Heart left ventricle (tissue), 16 donors: Measurements from ENCODE around the gene VCPKMT. TPM values are rescaled to one million over a fixed set of nuclear protein-coding genes. Genes with fewer than 3 reads are reported as not detected.

ENCODE experiments used
- ATAC-seq, 4 donors: fragments of 200-7000 bp; cut with Tn5 transposase; one replicate each; pipeline ENCODE4 v1.9.1; 2020 to 2022; ENCODE audit warnings: moderate library complexity in 4 of 4, mild to moderate bottlenecking in 3 of 4, moderate number of reproducible peaks in 1 of 4
- DNase-seq, 5 donors: peaks; one replicate each; pipeline ENCODE4 v3.0.0-alpha.2; 2020
- H3K27ac ChIP-seq, 12 donors: fragments of 200-600 bp; sonication (generic) in 4 of 12; one replicate each; pipeline versions ENCODE4 v1.5.0 to v1.8.0; 2016 to 2022; ENCODE audit warnings: mild to moderate bottlenecking in 2 of 12
- H3K27me3 ChIP-seq, 9 donors: fragments of 200-600 bp; sonication (generic) in 2 of 9; one replicate each; pipeline versions ENCODE4 v1.5.1 to v1.8.0; 2016 to 2022; ENCODE audit warnings: mild to moderate bottlenecking in 3 of 9
- H3K36me3 ChIP-seq, 9 donors: fragments of 200-600 bp; sonication (generic) in 2 of 9; one replicate each; pipeline versions ENCODE4 v1.5.0 to v1.8.0; 2018 to 2022; ENCODE audit warnings: mild to moderate bottlenecking in 2 of 9
- H3K4me1 ChIP-seq, 12 donors: fragments of 200-600 bp; sonication (generic) in 4 of 12; one replicate each; pipeline versions ENCODE4 v1.5.0 to v1.8.0; 2016 to 2022; ENCODE audit warnings: mild to moderate bottlenecking in 3 of 12
- H3K4me3 ChIP-seq, 12 donors: fragments of 200-600 bp; sonication (generic) in 4 of 12; one replicate each; pipeline versions ENCODE4 v1.5.0 to v1.8.0; 2017 to 2022; ENCODE audit warnings: mild to moderate bottlenecking in 9 of 12, moderate library complexity in 4 of 12
- H3K9me3 ChIP-seq, 12 donors: fragments of 200-600 bp; sonication (generic) in 4 of 12; one replicate each; pipeline versions ENCODE4 v1.5.0 to v1.8.0; 2016 to 2022; ENCODE audit warnings: mild to moderate bottlenecking in 1 of 12
- CTCF ChIP-seq, 12 donors: fragments of 200-600 bp; sonication (generic) in 4 of 12; IDR thresholded peaks; one replicate each; pipeline versions ENCODE4 v1.5.0 to v1.8.0; 2018 to 2022; ENCODE audit warnings: antibody characterized with exemption in 12 of 12, mild to moderate bottlenecking in 5 of 12
- POLR2A ChIP-seq, 2 donors: fragments of 450-650 bp; IDR thresholded peaks; one replicate each; pipeline ENCODE4 v1.6.1; 2017; ENCODE audit warnings: antibody characterized with exemption in 2 of 2, mild to moderate bottlenecking in 2 of 2, moderate library complexity in 2 of 2
- WGBS, 4 donors: extraction: QIAGEN DNeasy Blood & Tissue Kit in 2 of 4; methylation state at CpG; one replicate each; pipeline versions ENCODE4 v1.1.5 to v1.1.7; 2013 to 2018; 5-methylcytosine and 5-hydroxymethylcytosine counted together
- intact Hi-C, 10 donors: fragments of 100-400 bp; cut with DNase I; formaldehyde crosslinking; loops; one replicate each; pipeline versions ENCODE4 v1.11.1 to v1.14.2; 2022
- polyA plus RNA-seq, 2 donors: library from polyadenylated mRNA; stranded (reverse); fragments of 200-250 nt; gene quantifications; one replicate each; pipeline ENCODE4 v1.2.3, GENCODE V29; 2013
- total RNA-seq, 9 donors: library from RNA; depleted of rRNA in 2 of 9; stranded (reverse); fragments of >200 nt in 2 of 9; fragmentation: NEBNext Ultra II Directional in 3 of 9; extraction: Animal tissue kit (Norgen Biotek cat#: 25700) in 3 of 9; gene quantifications; one replicate each; pipeline versions ENCODE4 v1.1.0 to v1.2.4, GENCODE V29; 2016 to 2023
- donor health status: ischemic (EF 13 %, LVEDD 7.1; RV severe dilation, severe dysfunction).
- donor health status: healthy with polysubstance abuse.
- donor health status: DM: no; HTN: yes; CAD: no.
- donor health status: DM: no; HTN: no; CAD: no.
- donor health status: ischemic (EF 25% LVEDD 6.9; RV normal size, moderate dysfunction).
- donor health status: ischemic (EF 25% LVEDD 5.7; RV mildly dilated, moderate dysfunction).
- donor health status: healthy.
- donor health status: DM: yes; HTN: yes; CAD: no.
- donor health status: ischemic (EF 35%, LVEDD 5.7; RV mildly dilated, moderate dysfunction).
- donor health status: nonischemic (EF 11% LVEDD 7.7; RV severe dilation, severe dysfunction).
- donor health status: DM: yes; HTN: yes; CAD: no.
- donor health status: PGD.
- donor health status: ischemic (EF 29% LVEDD 5.4; RV normal size, mild dysfunction).
- donor health status: nonischemic (EF 23%, LVEDD 6.1; RV moderate dilation, normal function).

The VCPKMT gene
- total and polyA plus RNA-seq, 11 donors = 0.95 to 7.1 (median 3.1) TPM

GRCh38 chr14:50127802-50128201 is 11.4 kb upstream of the VCPKMT start:
- no peak for ATAC-seq
- intact Hi-C loops = no loop called here
- TF ChIP-seq CTCF (IDR thresholded peaks at IDR 0.05) (no peak), POLR2A (IDR thresholded peaks at IDR 0.05) (no peak)
- DNase-seq = no peak
- Histone ChIP-seq H3K36me3 (peaks cover 0 to 99% (median 74%) of the 10 kb centered on the region in 9 donors), H3K4me1 (no peaks in the 10 kb centered on the region), H3K27me3 (no peaks in the 10 kb centered on the region), H3K27ac (no peak overlapping the region), H3K4me3 (no peak overlapping the region), H3K9me3 (no peaks in the 10 kb centered on the region)
- 93 to 98% (median 94%) methylated on average over 2 of the region's 2 CpGs for WGBS, 4 donors

GRCh38 chr14:50123062-50123461 is 6.7 kb upstream of the VCPKMT start:
- no peak overlapping the region for H3K4me3 ChIP-seq
- intact Hi-C loops = no loop called here
- H3K4me1 ChIP-seq = no peaks in the 10 kb centered on the region
- 91 to 98% (median 94%) methylated on average over 3 of the region's 3 CpGs for WGBS, 4 donors
- no peaks in the 10 kb centered on the region for H3K9me3 ChIP-seq
- peaks cover 0 to 89% (median 58%) of the 10 kb centered on the region in 9 donors for H3K36me3 ChIP-seq
- no peak overlapping the region for H3K27ac ChIP-seq
- no peaks in the 10 kb centered on the region for H3K27me3 ChIP-seq
- ATAC-seq (no peak), DNase-seq (no peak)
- TF ChIP-seq CTCF (IDR thresholded peaks at IDR 0.05) (no peak), POLR2A (IDR thresholded peaks at IDR 0.05) (no peak)

- intact Hi-C loops = no loop called here
- Histone ChIP-seq H3K4me1 (peaks cover 0 to under 1% (median 0%) of the 10 kb centered on the region in 12 donors), H3K4me3 (no peak overlapping the region), H3K27ac (no peak overlapping the region), H3K27me3 (no peaks in the 10 kb centered on the region), H3K9me3 (no peaks in the 10 kb centered on the region), H3K36me3 (peaks cover 0 to 88% (median 57%) of the 10 kb centered on the region in 9 donors)
- no peak for TF ChIP-seq POLR2A (IDR thresholded peaks at IDR 0.05)
- TF ChIP-seq CTCF (IDR thresholded peaks at IDR 0.05) = no peak
- ATAC-seq (no peak), DNase-seq (no peak)
- 85 to 97% (median 95%) methylated on average over 6 of the region's 6 CpGs for WGBS, 4 donors
Observed at GRCh38 chr14:50122291-50122690, 5.9 kb upstream of the VCPKMT start.

GRCh38 chr14:50121486-50121885 is 5.1 kb upstream of the VCPKMT start:
- no peaks in the 10 kb centered on the region for H3K9me3 ChIP-seq
- DNase-seq = no peak
- no peak for ATAC-seq
- 74 to 82% (median 79%) methylated on average over 5 of the region's 5 CpGs for WGBS, 4 donors
- peaks cover 0 to 7% (median 5%) of the 10 kb centered on the region in 12 donors for H3K4me1 ChIP-seq
- H3K36me3 ChIP-seq = peaks cover 0 to 80% (median 50%) of the 10 kb centered on the region in 9 donors
- H3K4me3 ChIP-seq = no peak overlapping the region
- no peaks in the 10 kb centered on the region for H3K27me3 ChIP-seq
- intact Hi-C loops = no loop called here
- no peak for TF ChIP-seq POLR2A (IDR thresholded peaks at IDR 0.05)
- no peak for TF ChIP-seq CTCF (IDR thresholded peaks at IDR 0.05)
- H3K27ac ChIP-seq = no peak overlapping the region
